Suprapubic skin (tissue), 3 donors: Measurements from ENCODE around the gene KDSR.

ENCODE experiments used
- EP300 ChIP-seq: sonication (generic); formaldehyde crosslinking; IDR thresholded peaks from one replicate; pipeline ENCODE4 v1.6.1; 2017; ENCODE audit warnings: antibody characterized with exemption
- POLR2A ChIP-seq, 2 donors: fragments of 450-650 bp; IDR thresholded peaks; one replicate each; pipeline ENCODE4 v1.6.1; 2017; ENCODE audit warnings: antibody characterized with exemption in 2 of 2, mild to moderate bottlenecking in 2 of 2, moderate library complexity in 2 of 2
- TF ChIP-seq, protein P1 (sequence below), 2 donors: fragments of 200-600 bp in 1 of 2; fragments of 450-650 bp in 1 of 2; sonication (generic) in 1 of 2; IDR thresholded peaks; one replicate each; pipeline ENCODE4 v1.5.1; 2016 to 2019; ENCODE audit warnings: antibody characterized with exemption in 2 of 2, mild to moderate bottlenecking in 1 of 2, moderate library complexity in 1 of 2

DNA sequence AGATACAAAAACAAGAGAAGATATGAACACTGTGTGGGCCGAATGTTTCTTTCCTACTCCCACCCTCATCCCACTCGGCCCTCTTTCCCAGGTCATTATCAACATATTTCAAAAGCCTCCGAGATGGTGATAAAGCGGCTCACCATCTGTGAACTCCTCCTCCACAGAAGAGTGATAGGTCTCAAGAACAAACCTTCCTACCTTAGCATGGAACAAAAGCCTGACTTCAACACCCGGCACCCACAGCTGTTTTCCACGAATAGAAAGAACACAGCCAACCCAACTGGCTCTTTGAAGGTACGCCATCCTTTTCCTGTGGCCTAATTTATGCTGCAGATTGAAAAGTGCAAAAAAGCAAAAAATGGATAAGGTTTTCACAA, 76.2 kb downstream of the KDSR start:
- no peak for TF ChIP-seq EP300
- TF ChIP-seq, protein P1, sequence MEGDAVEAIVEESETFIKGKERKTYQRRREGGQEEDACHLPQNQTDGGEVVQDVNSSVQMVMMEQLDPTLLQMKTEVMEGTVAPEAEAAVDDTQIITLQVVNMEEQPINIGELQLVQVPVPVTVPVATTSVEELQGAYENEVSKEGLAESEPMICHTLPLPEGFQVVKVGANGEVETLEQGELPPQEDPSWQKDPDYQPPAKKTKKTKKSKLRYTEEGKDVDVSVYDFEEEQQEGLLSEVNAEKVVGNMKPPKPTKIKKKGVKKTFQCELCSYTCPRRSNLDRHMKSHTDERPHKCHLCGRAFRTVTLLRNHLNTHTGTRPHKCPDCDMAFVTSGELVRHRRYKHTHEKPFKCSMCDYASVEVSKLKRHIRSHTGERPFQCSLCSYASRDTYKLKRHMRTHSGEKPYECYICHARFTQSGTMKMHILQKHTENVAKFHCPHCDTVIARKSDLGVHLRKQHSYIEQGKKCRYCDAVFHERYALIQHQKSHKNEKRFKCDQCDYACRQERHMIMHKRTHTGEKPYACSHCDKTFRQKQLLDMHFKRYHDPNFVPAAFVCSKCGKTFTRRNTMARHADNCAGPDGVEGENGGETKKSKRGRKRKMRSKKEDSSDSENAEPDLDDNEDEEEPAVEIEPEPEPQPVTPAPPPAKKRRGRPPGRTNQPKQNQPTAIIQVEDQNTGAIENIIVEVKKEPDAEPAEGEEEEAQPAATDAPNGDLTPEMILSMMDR (IDR thresholded peaks at IDR 0.05), result no peak
- TF ChIP-seq POLR2A (IDR thresholded peaks at IDR 0.05), result no peak
